HCT116 (cell line): ENCODE results near the gene C1QL4.

ENCODE experiments used
- EZH2 ChIP-seq: fragments of 200-600 bp; sonication (generic); IDR thresholded peaks from 2 replicates; pipeline ENCODE4 v1.6.1; 2017; ENCODE audit warnings: antibody characterized with exemption, mixed run types
- JUND ChIP-seq: IDR thresholded peaks from 2 replicates; pipeline ENCODE4 v1.6.1; 2012
- POLR2A ChIP-seq: IDR thresholded peaks from 2 replicates; pipeline ENCODE4 v1.7.0; 2011; ENCODE audit warnings: borderline replicate concordance; ENCODE audit not compliant: insufficient read depth, insufficient read length; ENCODE audit errors: extremely low read depth
- RAD21 ChIP-seq: IDR thresholded peaks from 2 replicates; pipeline ENCODE4 v1.6.1; 2012; ENCODE audit warnings: low read depth, mild to moderate bottlenecking
- SP1 ChIP-seq: IDR thresholded peaks from 2 replicates; pipeline ENCODE4 v1.6.1; 2012; ENCODE audit warnings: low read depth
- TF ChIP-seq, protein P1 (sequence below): IDR thresholded peaks from 2 replicates; pipeline ENCODE4 v1.6.1; 2011; ENCODE audit warnings: mild to moderate bottlenecking, low read length, moderate library complexity; ENCODE audit not compliant: insufficient replicate concordance; ENCODE audit errors: extremely low read depth
- TF ChIP-seq, protein P2 (sequence below), 3 experiments: fragments of 200-600 bp in 1 of 3; sonication (generic) in 1 of 3; IDR thresholded peaks in 2 of 3; conservative IDR thresholded peaks in 1 of 3; 2 replicates each; pipeline ENCODE4 v1.5.1; 2012 to 2017; ENCODE audit warnings: low read depth in 2 of 3, low read length in 2 of 3, antibody characterized with exemption in 1 of 3, borderline replicate concordance in 1 of 3, control low read depth in 1 of 3, mild to moderate bottlenecking in 1 of 3, mixed read lengths in 1 of 3, mixed run types in 1 of 3, moderate library complexity in 1 of 3; ENCODE audit not compliant: insufficient read depth in 1 of 3
- TF ChIP-seq, protein P3 (sequence below): IDR thresholded peaks from 2 replicates; pipeline ENCODE4 v1.6.1; 2012

DNA sequence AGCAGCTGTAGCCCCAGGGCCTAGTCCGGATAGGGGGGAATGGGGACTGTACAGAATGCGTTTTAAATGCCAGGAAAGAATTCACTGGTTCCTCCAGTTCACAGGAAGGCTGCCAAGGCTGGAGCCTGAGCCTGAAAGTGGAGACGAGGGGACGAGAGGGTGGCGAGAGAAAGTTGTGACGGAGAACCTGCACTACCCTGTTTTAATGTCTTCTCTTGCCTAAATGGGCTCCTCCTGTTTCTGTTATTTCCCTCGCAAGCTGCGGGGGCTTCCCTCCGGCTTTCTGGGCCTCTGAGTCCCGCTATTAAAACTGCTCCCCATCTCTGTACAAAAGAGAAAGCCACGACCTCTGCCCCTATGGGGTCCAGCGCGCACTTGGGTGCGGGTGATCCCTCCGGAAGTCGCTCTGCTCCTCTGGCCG is 4.5 kb downstream of the C1QL4 start:
- no peak for TF ChIP-seq RAD21
- TF ChIP-seq, protein P1, sequence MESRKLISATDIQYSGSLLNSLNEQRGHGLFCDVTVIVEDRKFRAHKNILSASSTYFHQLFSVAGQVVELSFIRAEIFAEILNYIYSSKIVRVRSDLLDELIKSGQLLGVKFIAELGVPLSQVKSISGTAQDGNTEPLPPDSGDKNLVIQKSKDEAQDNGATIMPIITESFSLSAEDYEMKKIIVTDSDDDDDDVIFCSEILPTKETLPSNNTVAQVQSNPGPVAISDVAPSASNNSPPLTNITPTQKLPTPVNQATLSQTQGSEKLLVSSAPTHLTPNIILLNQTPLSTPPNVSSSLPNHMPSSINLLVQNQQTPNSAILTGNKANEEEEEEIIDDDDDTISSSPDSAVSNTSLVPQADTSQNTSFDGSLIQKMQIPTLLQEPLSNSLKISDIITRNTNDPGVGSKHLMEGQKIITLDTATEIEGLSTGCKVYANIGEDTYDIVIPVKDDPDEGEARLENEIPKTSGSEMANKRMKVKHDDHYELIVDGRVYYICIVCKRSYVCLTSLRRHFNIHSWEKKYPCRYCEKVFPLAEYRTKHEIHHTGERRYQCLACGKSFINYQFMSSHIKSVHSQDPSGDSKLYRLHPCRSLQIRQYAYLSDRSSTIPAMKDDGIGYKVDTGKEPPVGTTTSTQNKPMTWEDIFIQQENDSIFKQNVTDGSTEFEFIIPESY: no peak
- no peak for TF ChIP-seq JUND
- no peak for TF ChIP-seq EZH2
- TF ChIP-seq, protein P2, sequence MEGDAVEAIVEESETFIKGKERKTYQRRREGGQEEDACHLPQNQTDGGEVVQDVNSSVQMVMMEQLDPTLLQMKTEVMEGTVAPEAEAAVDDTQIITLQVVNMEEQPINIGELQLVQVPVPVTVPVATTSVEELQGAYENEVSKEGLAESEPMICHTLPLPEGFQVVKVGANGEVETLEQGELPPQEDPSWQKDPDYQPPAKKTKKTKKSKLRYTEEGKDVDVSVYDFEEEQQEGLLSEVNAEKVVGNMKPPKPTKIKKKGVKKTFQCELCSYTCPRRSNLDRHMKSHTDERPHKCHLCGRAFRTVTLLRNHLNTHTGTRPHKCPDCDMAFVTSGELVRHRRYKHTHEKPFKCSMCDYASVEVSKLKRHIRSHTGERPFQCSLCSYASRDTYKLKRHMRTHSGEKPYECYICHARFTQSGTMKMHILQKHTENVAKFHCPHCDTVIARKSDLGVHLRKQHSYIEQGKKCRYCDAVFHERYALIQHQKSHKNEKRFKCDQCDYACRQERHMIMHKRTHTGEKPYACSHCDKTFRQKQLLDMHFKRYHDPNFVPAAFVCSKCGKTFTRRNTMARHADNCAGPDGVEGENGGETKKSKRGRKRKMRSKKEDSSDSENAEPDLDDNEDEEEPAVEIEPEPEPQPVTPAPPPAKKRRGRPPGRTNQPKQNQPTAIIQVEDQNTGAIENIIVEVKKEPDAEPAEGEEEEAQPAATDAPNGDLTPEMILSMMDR (IDR thresholded peaks at IDR 0.05 in 2 of 3, conservative IDR thresholded peaks at IDR 0.05 in 1 of 3; ENCODE audit: borderline replicate concordance in 1 of 3, insufficient read depth in 1 of 3, low read depth in 2 of 3, low read length in 2 of 3): no peak
- TF ChIP-seq SP1: no peak
- TF ChIP-seq POLR2A: no peak
- TF ChIP-seq, protein P3, sequence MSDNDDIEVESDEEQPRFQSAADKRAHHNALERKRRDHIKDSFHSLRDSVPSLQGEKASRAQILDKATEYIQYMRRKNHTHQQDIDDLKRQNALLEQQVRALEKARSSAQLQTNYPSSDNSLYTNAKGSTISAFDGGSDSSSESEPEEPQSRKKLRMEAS: no peak
